Epithelial cell of esophagus (primary cell): ENCODE data around the gene HIGD1B.

Experiments used
- DNase-seq: peaks from one replicate; pipeline ENCODE4 v3.0.0; 2010; ENCODE audit warnings: low read depth
- H3K4me3 ChIP-seq: 2 replicates; pipeline ENCODE4 v1.5.1; 2011; ENCODE audit warnings: mild to moderate bottlenecking, low read length, control low read depth
- TF ChIP-seq, protein P1 (sequence below): IDR thresholded peaks from 2 replicates; pipeline ENCODE4 v1.5.1; 2011; ENCODE audit warnings: low read depth, mild to moderate bottlenecking, low read length, control low read depth, inconsistent platforms; ENCODE audit not compliant: insufficient read depth; ENCODE audit errors: missing control alignments

HIGD1B gene

DNA sequence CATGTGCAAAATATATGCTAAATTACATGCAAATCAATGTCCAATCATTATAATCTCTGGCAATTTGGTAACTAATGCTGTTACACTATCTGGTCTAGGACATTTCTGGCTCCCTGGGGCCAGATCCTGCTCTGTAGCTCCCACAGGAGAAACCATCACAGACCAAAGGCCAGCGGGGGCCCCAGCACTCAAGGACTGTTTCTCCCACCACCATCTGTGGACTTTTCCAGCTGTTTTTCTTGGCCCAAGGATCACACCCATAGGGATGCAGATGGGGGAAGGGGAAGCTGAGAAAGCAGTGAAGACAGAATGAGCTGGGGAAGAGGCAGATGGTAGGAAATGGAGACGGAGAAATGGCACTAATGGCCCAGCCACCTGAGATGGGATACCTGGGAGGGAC is at the start of gene HIGD1B:
Gene HIGD1B, plus strand, starts transcription at position 298 of the 400 bp plus-strand sequence. CDS start 270 bp downstream, outside the sequence.
- TF ChIP-seq, protein P1, sequence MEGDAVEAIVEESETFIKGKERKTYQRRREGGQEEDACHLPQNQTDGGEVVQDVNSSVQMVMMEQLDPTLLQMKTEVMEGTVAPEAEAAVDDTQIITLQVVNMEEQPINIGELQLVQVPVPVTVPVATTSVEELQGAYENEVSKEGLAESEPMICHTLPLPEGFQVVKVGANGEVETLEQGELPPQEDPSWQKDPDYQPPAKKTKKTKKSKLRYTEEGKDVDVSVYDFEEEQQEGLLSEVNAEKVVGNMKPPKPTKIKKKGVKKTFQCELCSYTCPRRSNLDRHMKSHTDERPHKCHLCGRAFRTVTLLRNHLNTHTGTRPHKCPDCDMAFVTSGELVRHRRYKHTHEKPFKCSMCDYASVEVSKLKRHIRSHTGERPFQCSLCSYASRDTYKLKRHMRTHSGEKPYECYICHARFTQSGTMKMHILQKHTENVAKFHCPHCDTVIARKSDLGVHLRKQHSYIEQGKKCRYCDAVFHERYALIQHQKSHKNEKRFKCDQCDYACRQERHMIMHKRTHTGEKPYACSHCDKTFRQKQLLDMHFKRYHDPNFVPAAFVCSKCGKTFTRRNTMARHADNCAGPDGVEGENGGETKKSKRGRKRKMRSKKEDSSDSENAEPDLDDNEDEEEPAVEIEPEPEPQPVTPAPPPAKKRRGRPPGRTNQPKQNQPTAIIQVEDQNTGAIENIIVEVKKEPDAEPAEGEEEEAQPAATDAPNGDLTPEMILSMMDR: no peak
- no peak within 1 kb of the TSS for H3K4me3 ChIP-seq
- DNase-seq: no peak

DNA sequence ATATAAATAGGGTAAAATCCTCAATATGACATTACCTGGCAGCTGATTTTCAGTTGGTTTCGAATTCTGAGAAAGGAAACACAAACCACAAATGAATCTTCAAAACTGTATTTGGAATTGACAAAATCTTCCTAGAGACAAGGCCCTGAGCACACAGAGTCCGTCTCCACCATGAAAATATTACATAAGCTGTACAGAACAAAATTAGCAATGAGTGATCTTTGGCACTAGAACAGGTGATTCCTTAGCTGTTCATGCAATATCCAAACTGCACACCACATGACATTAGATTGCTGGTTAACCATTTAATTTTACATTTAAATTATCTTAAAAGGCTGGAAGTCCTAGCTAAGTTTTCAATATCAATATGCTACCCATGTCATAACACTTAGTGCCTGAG is 49.3 kb upstream of the HIGD1B start:
- TF ChIP-seq, protein P1: no peak
- H3K4me3 ChIP-seq: no peak overlapping the region
- no peak for DNase-seq

DNA sequence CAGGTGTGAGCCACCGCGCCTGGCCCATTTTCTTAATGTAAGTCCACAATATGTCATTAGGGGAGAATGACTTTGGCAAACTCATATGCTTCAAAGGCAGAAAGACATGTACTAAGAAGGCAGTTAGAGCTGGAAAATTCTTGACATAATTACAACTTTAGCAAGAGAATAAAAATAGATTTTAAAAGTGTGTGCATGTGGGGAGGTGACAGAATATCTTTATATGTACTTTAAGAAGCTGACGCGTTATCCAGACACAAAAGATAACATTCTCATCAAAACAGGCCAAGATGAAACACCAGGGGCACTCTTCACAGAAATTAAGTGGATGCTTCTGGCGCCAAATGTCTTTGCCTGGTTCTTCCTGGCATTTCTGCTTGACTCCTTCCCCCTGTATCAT is 45.8 kb upstream of the HIGD1B start:
- TF ChIP-seq, protein P1: no peak
- no peak for DNase-seq

DNA sequence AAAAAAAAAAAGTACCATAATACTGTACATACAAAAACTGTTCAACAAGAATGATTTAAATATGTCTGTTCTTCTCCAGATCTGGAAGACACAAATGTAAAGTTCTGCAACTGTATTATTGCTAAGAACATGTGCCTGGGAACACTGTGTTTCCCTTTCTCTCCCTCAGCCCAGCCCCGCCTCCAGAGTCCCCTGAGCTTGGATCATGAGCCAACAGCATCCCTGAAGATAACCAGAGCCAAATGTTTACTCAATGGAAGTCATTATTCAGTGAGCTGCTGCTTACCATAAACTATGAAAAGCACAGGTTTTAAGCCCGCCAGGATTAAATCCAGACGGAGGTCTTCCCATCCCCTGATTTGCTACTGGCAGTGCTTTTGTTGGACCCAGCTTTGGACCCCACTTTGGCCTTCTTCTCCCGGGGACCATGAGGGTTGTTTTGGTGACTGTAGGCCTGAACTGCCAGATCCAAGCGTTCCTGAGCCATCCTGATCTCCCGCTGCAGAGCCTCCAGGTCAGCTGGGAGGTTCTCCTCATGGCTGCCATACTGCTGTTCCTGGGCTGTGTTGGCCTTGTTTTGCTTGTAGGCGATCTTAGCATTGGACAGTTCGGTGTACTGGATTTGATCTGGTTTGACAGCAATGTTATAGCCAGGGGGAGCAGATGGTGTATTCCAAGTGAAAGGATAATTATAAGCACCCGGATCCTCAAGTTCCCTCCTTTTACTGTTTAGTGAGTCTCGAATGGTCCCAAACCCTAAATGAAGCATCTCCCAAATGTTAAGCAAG is 43.2 kb upstream of the HIGD1B start:
- no peak overlapping the region for H3K4me3 ChIP-seq
- no peak for DNase-seq
- TF ChIP-seq, protein P1: no peak

More for the DNA sequence above, 45.8 kb upstream of the HIGD1B start:
- no peak overlapping the region for H3K4me3 ChIP-seq

DNA sequence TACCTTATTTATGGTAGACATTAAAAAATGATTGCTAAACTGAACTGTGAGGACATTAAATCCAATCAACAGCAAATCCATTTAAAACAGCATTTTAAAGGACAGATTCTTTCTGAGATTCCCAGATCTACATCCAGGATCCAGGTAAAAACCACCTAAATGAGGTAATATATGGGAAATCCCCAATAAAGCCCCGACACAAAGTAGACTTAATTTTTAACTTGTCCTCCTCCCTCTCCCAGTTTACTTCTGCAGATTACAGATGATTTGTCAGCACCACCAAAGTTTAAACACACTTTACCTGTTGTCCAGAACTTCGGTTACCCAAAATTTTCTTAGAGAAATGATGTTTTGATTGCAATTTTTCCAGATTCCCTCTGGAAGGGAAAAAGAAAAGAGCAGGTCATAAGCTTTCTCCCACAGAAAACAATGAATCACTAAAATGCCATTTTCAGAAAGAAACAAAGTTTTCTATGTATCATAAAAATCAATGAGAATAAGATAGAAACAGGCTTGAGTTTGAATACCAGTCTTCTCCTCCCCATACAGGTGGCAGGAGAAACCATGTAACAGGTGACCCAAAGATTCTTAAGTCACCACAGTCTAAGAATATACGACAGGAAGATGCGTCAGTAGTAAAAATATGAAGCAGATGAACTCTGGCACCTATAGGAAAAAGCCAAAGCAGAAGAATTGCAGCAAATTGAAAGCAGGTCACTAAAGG is 40.4 kb upstream of the HIGD1B start:
- TF ChIP-seq, protein P1: no peak
- DNase-seq: no peak
- no peak overlapping the region for H3K4me3 ChIP-seq

DNA sequence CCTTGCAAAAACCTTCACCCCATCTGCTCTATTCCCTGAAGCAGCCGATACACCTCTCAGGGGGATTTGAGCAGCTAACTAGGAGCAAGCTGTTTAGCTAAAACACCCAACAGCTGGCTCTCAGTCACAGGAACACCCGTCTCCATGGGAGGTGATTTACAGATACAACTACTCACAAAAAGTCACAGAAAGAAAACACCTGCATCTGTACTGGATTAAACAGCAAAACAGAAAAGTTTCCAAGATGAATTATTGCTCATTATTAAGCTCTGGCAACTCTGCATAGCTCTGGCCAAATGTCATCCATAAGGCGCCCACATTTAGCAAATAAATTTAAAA is 39.9 kb upstream of the HIGD1B start:
- TF ChIP-seq, protein P1: no peak
- DNase-seq: no peak

More for the DNA sequence above, 39.9 kb upstream of the HIGD1B start:
- H3K4me3 ChIP-seq: no peak overlapping the region
